NCI-H2227 (cell line): ENCODE data around the gene ZNF692.
A peak's percentile ranks its signal among the peaks of the same experiment; 100 is the strongest.

Experiments used
- DNase-seq: peaks from one replicate; lab custom pipeline; 2025; ENCODE audit not compliant: unreplicated experiment; lab: John Stamatoyannopoulos, UW

The ZNF692 gene

DNA sequence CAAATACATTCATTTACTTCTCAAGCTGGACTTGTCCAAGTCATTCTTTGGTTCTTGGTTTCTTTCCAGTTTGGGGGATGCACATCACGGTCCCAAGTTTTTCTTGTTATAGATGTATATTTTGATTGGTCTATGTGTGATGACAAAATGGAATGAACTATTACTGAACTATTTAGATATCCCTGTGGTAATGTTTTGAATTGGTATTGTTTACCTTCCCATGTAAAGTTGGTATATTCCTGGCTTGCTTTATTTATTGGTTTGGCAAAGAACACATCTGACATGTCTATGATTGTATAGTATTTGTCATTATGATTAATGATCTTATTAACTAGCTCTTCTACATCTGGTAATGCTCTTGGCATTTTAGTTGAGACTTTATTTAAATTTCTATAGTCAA, 22.4 kb upstream of the ZNF692 start:
- DNase-seq = no peak

DNA sequence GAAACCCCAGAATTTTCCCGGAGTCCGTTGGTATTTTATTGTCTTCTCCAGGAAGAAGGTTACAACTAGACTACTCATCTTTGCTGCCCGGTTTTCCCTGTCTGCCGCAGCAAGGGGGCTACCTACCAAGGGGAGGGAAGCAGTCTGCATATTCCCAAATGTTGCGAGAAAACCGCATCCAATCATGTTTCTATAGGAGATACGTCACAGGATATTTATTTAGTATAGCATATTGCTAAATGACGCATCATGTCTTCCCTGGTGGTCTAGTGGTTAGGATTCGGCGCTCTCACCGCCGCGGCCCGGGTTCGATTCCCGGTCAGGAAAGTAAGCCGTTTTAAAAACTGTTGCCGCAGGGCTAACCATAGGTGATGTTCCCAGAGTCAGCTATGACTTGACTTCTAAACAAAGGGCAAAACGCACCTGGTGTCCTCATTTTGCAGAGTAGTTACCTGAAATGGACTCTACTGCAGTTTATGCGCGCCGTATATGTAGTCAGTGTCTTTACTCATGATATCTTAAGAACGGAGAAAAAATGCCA, 15.2 kb upstream of the ZNF692 start:
- peak; percentile 93 for DNase-seq

GRCh38 chr1:248873409-248873992, 14.6 kb upstream of the ZNF692 start:
- peak; percentile 98 for DNase-seq

GRCh38 chr1:248872752-248873408, 14.0 kb upstream of the ZNF692 start:
- peak; percentile 71 for DNase-seq

GRCh38 chr1:248871837-248872401, 13.0 kb upstream of the ZNF692 start:
- peak; percentile 11 for DNase-seq

- DNase-seq = peak; percentile 87
Observed at GRCh38 chr1:248862998-248863881, 4.4 kb upstream of the ZNF692 start.

DNA sequence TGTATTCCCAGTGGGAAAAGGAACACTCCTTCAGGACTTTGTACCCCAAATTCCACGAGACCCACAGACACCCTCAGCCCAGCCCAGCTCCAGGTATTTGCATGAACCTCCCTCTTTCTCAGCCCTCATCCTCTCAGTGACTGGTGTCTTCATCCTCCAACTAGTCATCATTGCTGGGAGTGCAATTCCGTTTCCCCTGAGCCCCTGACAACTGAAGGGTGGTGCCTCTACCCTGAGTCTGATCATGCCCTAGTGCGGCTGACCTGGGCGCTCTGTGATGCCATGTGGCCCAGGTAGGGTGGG, 3.8 kb upstream of the ZNF692 start:
- DNase-seq = no peak

DNA sequence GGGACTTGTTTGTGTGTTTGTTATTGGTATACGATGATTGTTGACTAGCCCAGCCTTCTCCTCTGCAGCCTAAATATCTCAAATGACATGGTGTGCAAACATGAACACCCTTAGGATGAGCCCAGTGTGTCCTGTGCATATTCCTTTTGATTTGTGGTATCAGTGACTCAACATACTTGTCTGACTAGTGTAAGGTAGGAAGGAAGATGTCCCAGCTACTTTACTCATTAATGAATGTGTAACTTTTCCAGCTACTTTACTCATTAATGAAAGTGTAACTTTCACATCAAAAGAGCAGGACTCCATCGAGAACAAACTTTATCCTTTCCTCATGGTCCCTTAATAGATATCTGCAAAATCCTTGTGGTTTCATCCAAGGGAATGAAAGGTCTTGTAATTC, 2.7 kb upstream of the ZNF692 start:
- no peak for DNase-seq

DNA sequence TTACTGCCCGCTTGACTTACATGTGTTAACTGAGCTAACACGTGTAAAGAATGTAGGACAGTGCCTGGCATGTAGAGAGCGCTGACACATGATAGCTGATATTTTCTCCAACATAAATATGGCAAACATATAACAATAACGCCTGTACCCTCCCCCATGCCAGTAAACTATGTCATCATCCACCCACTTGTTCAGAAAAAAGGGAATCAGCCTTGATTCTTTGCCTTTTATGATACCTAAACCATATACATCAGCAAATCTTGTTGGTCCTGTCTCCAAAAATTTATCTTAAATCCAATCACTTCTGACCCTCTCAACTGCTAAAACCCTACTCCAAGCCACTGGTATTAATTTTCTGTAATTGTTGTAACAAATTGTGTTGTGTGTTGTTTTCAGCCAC, 1.1 kb upstream of the ZNF692 start:
- DNase-seq = no peak

- peak; percentile 74 for DNase-seq
Observed at GRCh38 chr1:248858096-248858890, 592 bp downstream of the ZNF692 start.

DNA sequence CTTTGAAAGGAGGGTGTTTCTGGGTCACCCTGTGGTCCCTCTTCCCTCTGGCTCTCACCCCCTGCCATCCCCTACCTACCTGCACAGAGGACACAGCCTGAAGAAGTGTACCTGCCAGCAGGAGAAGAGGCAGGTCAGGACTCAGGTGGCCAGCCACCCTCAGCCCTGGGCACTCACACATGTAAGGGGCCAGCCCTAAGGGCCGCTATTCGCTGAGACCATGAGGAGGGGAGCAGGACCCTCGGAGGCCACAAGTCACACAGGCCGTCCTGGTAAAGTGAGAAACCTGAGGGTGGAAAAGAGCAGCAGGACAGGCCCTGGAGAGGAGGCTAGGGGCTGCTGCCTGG, 1.2 kb downstream of the ZNF692 start:
- DNase-seq = no peak

- DNase-seq = no peak
Observed at GRCh38 chr1:248857201-248857600, 1.7 kb downstream of the ZNF692 start.

- no peak for DNase-seq
Observed at GRCh38 chr1:248856176-248856575, 2.7 kb downstream of the ZNF692 start.

GRCh38 chr1:248855580-248855979, 3.3 kb downstream of the ZNF692 start:
- DNase-seq = no peak

DNA sequence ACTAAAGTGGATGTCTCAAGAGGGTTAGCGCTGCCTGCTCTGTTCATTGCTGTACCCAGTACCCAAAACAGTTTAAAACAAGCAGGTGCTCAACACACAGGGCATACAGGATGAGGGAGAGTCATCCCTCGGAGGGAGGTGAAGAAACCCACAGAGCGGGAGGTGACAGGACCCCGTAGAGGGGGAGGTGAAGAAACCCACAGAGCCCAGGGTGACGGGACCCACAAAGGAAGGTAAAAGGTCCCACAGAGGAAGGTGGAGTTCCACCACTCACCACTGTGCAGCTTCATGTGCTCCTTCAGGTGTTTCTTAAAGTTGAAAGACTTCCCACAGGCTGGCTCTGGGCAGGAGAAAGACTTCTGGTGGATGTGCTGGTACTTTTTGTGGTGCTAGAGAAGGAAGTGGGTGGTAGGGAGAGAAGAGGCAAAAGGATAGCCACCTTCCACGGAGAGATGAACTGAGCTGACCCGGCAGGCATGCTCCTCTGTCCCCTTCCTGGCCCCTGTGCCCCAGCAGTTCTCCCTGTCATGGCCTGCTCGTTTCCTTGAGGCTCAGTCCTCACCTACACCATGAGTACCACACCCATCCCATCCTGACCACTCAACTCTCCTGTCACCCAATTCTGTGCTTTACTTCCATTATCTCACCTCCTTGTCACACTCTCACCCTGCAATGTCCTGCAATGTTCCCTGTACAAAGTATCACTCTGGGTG, 5.1 kb downstream of the ZNF692 start:
- no peak for DNase-seq

DNA sequence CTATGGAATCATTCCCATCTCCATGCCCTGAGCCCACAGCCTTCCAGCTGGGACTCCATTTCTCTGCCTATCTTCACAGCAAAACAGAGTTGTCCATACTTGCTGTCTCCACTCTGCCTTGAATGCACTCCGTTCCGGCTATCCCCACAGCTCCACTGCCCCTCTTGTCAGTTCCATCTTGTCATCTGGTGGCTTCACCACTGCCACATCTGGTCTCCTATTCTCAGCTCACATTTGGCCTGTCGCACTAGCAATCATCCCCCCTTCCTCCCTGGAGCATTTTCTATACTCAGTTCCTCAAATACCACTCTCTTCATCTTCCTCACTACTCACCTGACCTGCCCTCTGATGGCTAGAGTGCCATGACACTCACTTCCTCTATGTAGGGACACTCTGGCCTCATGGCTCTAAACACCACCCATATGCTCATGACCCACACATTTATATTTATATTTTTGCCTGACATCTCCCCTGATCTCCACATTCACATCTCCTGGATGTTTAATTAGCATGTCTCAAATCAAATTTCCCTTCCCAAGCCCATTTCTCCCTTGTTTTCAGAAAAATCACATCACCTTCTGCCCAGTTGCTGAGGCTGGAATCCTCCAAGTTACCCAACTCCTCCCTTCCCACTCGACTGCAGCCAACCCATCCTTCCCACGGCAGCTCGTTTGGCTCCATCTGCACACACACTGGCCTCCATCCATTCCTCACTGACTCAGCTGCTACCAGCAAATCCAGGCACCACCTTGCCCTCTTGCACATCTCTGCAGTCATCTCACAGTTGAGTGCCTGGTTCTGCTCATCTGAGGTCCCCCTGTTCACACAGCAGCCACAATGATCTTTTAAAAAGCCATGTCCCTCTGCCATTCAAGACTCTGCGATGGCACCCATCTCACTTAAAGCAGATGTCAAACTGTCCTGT, 6.1 kb downstream of the ZNF692 start:
- DNase-seq = no peak

- no peak for DNase-seq
Observed at GRCh38 chr1:248851390-248851789, 7.5 kb downstream of the ZNF692 start.

- DNase-seq = no peak
Observed at GRCh38 chr1:248850536-248851251, 8.2 kb downstream of the ZNF692 start.

- DNase-seq = no peak
Observed at GRCh38 chr1:248850124-248850523, 8.8 kb downstream of the ZNF692 start.
